GF-D8 (cell line): ENCODE measurements around the gene MYL12A.

Experiments
- DNase-seq: peaks from one replicate; lab custom pipeline; 2025; lab: John Stamatoyannopoulos, UW

Gene MYL12A

DNA sequence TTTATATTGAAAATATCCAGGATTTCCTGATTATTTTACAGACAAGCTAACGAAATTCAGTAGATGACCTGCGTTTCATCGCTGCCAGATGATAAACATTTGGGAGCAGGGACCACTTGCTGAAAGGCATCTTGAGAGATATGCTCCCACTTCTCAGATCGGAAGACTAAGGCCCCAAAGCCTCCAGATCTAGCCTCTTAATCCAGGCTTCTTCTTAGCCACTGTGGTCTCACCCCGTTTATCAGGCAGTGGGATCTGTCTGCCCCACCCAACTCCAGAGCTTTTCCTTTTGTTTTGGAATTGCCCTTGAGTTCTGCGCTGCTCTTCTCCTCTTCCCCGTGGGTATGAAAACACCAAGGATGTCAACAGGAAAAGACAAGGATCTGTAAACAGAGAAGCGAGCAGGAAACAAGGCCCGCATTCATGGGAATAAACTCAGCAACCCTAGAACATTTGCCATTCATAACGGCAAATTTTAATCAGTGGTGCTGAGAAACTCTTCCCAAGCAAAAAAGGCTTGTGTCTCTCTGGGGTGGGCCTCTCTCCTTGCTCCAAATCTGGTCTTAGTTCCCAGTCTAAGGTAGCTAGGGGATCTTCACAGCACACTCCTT, 35.8 kb downstream of the MYL12A start:
- no peak for DNase-seq

DNA sequence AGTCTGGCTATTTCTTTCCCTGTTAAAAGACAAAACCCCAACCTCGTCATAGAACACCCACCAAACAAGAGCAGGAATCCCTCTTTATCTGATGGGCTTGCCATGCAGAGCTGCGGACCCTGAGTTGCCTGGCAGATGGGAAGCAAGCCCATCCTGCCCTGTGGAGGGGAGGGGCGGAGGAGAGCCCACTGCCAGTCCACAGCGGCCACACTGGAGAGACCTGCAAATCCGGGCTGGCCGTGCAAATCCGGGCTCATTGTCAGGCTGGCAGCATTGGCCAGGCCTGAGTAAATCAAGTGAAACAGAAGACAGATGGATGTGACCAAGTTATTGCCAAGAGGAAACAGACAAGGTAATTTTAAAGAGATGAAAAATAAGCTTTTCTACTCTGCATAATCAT, 36.3 kb downstream of the MYL12A start:
- no peak for DNase-seq

DNA sequence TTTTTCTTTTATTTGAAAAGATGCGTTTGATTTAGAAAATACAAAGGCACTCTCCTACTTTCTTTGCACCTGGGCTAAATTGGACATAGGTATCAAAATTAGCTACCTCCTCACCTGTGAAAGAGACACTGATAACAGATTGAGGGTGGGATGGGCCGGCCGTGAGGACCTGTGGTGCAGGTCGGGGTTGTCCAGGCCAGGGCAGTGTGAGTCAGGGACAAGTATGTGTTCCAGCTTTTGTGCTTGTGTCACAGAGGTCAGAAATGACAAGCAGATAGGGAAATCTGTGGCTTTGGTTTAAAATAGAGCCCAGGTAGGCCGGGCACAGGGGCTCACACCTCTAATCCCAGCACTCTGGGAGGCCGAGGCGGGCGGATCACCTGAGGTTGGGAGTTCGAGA, 36.9 kb downstream of the MYL12A start:
- DNase-seq: no peak

DNA sequence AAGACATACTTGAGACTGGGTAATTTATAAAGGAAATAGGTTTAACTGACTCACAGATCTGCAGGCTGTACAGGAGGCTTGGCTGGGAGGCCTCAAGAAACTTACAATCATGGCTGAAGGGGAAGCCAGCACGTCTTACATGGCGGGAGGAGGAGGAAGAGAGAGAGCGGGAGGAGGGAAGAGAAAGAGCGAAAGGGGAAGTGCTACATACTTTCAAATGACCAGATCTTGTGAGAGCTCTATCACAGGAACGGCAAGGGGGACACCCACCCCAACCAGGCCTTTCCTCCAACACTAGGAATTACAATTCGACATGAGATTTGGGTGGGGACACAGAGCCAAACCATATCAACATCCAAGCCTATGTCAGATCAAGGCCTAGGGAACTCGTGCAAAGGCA, 38.6 kb downstream of the MYL12A start:
- no peak for DNase-seq

DNA sequence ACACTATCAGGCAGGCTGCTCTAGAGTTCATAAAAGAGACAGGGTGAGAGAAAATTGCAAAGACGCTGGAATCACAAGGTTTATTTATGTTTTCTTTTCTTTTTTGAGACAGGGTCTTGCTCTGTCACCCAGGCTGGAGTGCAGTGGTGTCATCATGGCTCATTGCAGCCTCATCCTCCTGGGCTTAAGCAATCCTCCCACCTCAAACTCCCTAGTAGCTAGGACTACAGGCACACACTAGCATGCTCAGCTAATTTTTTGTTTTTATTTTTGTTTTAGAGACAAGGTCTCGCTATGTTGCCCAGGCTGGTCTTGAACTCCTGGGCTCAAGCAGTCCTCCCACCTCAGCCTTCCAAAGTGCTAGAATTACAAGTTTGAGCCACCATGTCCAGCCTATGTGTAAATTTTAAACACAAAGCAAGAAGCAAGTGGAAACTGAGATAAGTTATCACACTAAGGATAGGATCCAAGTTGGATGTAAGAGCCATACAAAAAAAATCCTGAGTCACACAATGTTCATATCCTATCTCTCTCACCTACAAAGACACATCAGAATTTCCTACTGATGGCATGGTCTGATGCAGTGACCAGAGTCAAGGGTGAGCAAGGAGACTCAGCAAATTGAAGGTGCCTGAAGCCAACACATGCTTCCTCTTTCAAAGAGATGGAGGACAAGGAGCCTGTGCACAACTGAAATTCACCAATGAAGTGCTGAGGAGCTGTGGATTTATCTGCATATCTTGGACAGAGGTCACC, 45.8 kb downstream of the MYL12A start:
- no peak for DNase-seq

DNA sequence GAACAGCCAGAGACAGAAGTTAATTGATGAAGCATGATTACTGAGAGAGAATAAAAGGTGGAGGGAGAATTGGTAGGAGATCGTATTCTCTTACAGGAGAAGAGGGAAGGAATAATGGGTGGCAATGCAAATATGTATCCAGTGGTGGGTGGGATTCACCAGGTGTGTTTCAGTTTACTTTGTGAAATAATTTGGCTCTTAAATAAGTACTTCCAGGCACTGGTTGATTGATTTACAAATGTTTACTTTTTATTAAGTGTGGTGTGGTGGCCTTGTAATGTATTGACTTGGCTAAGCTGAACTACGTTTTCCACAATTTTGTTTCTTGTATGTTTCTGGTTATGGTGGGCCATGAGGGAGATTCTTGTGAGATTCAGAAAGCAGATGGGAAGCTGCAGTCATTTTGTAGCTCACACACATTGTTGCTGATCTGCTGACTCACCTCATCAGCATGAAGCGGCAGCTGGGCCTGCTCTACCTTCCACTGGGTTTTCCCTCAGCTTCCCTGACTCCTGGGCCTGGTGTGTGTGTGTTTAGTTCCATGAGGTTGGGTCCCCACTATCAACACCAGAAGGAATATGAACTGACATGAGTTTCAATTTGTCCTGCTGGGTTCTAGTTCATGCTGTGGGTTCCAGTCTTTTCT, 47.0 kb downstream of the MYL12A start:
- no peak for DNase-seq

DNA sequence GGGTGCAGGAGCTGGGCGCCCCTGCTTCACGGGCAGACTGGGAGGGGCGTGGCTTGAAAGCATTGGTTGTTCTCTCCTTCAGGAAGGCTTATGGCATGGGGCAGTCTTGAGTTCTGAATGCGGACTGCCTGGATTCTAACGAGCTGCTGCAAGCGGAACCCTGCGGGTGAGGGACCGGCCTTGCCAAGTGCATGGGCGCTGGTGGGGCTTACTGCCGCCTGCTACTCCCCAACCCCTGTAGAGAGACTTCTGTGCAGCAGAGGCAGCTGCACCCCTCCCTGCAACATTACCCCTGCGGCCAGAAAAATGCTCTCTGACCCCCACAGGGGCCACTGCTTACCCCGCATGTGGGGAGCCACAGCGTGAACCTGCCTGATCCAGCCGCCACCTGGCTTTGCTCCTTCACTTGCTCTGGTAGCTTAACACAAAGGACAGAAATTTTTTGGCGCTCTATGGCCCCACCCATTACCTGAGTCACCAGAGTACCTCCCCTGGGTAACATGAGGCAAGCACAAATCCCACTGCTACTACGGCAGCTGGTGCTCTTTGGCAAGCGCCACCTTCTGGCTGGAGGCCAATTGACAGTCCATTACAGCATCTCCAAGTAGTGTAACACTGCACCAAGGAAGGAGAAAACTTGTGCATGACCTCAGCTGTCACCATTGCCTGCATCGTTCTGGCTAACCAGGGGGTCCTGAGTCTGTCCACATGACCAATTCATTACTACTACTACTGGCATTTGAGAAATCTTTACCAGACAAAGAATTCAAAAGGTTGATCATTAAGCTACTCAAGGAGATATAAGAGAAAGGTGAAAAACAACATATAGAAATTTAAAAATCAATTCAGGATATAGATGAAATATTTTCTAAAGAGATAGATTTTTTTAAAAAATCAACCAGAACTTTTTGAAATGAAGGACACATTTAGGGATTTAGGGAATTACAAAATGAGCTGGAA, 49.7 kb downstream of the MYL12A start:
- peak; percentile 93 for DNase-seq

DNA sequence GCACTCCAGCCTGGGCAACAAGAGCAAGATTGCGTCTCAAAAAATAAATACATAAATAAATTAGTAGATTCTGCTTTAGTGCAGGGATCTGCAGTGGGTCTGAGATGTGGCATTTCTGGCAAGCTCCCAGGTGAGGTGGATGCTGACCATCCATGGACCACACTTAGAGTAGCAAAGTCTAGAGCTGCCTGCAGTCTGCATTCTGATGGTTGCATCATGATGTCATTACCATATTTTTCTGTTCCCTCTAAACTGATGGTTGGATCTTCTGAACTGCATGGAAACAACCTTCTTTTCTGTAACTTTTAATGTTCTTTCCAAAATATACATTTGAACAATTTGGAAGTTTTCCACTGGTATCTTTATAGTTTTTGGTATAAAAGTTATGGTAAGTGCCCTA, 57.2 kb downstream of the MYL12A start:
- DNase-seq: no peak

DNA sequence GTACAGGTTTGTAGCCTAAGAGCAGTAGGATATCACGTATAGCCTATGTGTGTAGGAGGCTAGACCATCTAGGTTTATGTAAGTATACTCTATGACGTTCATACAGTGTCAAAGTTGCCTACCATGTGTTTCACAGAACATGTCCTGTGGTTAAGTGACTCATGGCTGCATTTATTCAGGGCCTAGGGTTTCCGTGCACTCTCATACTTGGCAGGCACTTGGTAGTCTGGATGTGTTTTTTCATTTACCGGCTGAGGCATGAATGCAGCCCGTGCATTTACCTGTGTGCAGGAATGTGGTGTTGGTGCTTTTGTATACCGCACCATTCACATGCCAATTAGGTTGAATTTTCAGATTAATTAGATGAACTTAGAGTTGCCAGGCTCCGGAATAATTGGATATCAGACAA, 57.8 kb downstream of the MYL12A start:
- DNase-seq: no peak
